Astrocyte of the cerebellum (primary cell): ENCODE data around the gene SMG6.

Experiments
- DNase-seq: peaks from one replicate; pipeline ENCODE4 v3.0.0-alpha.2; 2011; ENCODE audit warnings: low read depth
- H3K4me3 ChIP-seq: 2 replicates; pipeline ENCODE4 v1.5.1; 2011; ENCODE audit warnings: mild to moderate bottlenecking, low read depth, low read length, moderate library complexity
- in situ Hi-C: cut with HindIII; loops from 2 replicates; pipeline ENCODE4 v1.10.0; 2017; ENCODE audit warnings: low sequenced_read_pairs
- TF ChIP-seq, protein P1 (sequence below): IDR thresholded peaks from 2 replicates; pipeline ENCODE4 v1.5.1; 2012; ENCODE audit warnings: low read length, low read depth, moderate library complexity, mild to moderate bottlenecking; ENCODE audit errors: missing control alignments

SMG6 gene

DNA sequence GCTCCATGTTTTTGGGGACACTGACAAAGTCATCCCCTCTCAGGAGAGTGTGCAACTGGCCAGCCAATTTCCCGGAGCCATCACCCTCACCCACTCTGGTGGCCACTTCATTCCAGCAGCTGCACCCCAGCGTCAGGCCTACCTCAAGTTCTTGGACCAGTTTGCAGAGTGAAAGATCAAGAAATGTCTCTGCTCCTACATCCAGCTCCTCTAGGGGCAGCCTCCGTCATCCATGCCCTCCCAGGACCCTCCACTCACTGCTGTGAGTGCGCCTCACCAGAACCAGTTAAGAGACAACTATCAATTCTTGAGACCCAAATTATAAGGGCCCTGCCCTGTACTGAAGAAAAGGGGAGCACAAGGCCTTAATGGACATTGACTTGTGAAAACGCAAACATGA lies 260.7 kb downstream of the SMG6 start:
- TF ChIP-seq, protein P1, sequence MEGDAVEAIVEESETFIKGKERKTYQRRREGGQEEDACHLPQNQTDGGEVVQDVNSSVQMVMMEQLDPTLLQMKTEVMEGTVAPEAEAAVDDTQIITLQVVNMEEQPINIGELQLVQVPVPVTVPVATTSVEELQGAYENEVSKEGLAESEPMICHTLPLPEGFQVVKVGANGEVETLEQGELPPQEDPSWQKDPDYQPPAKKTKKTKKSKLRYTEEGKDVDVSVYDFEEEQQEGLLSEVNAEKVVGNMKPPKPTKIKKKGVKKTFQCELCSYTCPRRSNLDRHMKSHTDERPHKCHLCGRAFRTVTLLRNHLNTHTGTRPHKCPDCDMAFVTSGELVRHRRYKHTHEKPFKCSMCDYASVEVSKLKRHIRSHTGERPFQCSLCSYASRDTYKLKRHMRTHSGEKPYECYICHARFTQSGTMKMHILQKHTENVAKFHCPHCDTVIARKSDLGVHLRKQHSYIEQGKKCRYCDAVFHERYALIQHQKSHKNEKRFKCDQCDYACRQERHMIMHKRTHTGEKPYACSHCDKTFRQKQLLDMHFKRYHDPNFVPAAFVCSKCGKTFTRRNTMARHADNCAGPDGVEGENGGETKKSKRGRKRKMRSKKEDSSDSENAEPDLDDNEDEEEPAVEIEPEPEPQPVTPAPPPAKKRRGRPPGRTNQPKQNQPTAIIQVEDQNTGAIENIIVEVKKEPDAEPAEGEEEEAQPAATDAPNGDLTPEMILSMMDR = no peak
- DNase-seq = no peak
- H3K4me3 ChIP-seq = peak overlapping the region; percentile 57
- in situ Hi-C loops = no loop called here

DNA sequence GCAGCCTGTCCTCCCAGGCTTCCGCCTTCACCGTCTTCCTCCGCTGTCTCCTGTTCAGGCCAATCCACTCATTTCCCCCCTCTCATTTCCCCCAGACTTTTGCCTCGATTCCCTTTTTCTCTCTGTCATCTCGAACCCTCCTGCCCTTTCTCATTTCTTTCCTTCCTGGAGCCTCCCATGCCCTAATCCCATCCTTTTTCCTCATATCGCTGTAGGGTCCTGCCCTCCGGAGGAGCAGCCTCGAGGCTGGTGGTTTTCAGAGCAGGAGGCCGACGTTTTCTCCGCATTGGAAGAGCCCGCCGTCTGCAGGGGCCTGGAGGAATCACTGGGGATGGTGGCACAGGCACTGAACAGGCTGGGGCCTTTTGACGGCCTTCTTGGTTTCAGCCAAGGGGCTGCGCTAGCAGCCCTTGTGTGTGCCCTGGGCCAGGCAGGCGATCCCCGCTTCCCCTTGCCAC lies 261.2 kb downstream of the SMG6 start:
- in situ Hi-C loops = no loop called here
- peak overlapping the region; percentile 57 for H3K4me3 ChIP-seq
- DNase-seq = no peak
- TF ChIP-seq, protein P1 = peak; percentile 70

DNA sequence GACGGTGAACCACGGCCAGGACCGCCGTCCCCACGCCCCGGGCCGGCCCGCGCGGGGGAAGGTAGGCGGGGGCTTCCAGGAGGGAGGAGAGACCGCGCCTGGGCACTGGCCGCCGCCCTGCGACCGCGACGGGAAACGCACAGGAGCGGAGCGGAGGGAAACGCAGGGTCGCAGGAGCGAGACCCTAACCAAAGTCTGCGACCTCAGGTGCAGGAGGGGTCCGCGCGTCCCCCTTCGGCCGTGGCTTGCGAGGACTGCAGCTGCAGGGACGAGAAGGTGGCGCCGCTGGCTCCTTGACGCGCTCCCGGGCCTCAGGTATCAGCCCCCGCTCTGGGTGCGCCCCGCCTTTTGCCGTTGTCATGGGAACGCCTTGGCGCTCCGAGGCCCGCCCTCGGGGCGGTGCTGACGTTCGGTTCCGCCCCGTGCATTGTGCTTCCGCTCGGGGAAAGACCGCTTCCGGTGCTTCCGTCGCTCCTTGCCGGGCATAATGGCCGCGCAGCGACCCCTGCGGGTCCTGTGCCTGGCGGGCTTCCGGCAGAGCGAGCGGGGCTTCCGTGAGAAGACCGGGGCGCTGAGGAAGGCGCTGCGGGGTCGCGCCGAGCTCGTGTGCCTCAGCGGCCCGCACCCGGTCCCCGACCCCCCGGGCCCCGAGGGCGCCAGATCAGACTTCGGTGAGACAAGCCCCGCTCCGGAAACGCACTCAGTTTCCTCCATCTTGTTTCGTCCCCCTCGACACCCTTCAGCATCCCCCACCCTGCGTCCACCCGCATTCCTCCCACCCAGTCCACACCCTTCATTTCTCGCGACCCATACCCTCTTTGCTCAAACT lies 261.8 kb downstream of the SMG6 start, which contains the start of gene OVCA2:
OVCA2 (plus strand) TSS at position 462 of the 829 bp plus-strand sequence; CDS start at position 488, 26 bp downstream.
- TF ChIP-seq, protein P1 = peak; percentile 48

DNA sequence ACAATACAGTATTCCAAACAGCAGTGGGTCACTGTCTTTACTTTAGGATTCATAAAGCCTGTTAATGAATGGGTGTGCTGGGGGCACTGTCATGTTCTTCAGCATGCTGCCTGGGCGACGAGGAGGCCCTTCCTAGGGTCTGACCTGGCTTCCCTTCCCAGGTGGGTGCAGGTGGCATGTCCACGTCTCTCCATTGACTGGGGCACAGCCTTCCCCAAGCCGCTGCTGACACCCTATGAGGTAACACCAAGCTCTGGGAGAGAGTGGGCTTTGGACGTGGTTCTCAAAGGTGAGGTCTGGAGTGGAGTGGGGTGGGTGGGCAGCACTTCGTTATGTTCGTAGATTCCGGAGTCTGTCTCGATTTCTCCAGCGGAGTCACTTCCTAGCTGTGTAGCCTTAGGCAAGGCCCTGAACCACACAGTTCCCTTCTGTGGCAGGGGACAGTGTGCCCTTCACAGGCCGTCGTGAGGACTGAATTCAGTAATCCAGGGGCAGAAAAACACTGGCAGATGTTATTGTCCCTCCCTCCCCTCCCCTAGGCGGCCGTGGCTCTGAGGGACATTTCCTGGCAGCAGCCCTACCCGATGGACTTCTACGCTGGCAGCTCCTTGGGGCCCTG lies 262.5 kb downstream of the SMG6 start:
- DNase-seq = no peak
- in situ Hi-C loops = no loop called here
- TF ChIP-seq, protein P1 = no peak
- H3K4me3 ChIP-seq = peak overlapping the region; percentile 57

More for the DNA sequence above, 261.8 kb downstream of the SMG6 start, which contains the start of gene OVCA2:
- in situ Hi-C loops = no loop called here
- H3K4me3 ChIP-seq = peak within 1 kb of the TSS; percentile 57
- DNase-seq = peak; percentile 86

DNA sequence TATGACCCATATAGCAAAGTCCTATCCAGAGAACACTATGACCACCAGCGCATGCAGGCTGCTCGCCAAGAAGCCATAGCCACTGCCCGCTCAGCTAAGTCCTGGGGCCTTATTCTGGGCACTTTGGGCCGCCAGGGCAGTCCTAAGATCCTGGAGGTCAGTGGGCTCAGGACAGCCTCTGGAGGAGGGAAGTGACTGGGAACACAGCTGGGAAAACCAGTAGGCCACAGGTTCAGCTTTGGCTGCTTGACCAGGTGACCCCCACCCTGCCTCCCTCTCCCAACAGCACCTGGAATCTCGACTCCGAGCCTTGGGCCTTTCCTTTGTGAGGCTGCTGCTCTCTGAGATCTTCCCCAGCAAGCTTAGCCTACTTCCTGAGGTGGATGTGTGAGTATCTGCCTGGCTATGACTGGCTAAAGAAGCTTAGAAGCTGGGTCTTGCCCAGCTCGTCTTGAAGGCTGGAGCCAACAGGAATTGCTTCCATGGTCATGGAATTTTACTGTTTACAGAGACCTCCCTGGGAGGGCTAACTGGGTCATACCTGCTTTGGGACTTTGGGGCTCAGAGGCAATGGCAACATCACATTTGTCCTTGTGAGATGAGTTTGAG lies 263.3 kb downstream of the SMG6 start:
- DNase-seq = no peak
- H3K4me3 ChIP-seq = no peak overlapping the region
- in situ Hi-C loops = no loop called here
- TF ChIP-seq, protein P1 = no peak

DNA sequence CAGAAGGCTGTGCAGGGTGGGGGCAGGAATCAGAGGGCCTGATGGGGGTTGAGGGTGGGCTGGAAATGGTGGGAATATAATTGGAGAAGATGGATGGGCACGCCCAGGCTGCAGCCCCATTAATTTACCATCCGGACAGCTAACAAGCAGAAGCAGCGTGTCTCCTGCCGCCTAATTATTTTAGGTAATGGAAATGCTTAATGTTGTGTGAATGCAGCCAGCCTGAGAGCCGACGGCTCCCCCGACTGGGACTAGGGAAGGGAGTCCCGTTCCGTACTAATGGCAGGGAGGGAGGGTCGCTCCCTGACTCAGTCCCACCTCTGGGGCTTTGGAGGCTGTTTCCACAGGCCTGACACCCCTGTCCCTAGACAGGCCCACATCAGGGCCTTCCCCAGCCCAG lies 266.4 kb downstream of the SMG6 start:
- in situ Hi-C loops = no loop called here
- TF ChIP-seq, protein P1 = no peak

More for the DNA sequence above, 266.4 kb downstream of the SMG6 start:
- no peak overlapping the region for H3K4me3 ChIP-seq
- DNase-seq = no peak
